RWPE1 (cell line): Measurements from ENCODE around the gene SOAT2.
A peak's percentile ranks its signal among the peaks of the same experiment; 100 is the strongest.
"Not testable (repeated sequence)": the region's sequence is repeated elsewhere in the genome, so short reads cannot be mapped to it uniquely, and the experiment has no call there.

Experiments
- CTCF ChIA-PET: fragments of 350-600 bp; sonication (Branson Sonifier 250); formaldehyde crosslinking; extraction: SDS; loops from one replicate; lab custom pipeline; 2021; lab: Yijun Ruan, JAX
- POLR2A ChIA-PET: fragments of 400-600 bp; formaldehyde crosslinking; extraction: SDS; loops from one replicate; lab custom pipeline; 2020; ENCODE audit warnings: antibody characterized with exemption; ENCODE audit not compliant: low non-redundant PET; lab: Yijun Ruan, JAX
- DNase-seq: peaks from one replicate; pipeline ENCODE4 v3.0.0; 2012; ENCODE audit warnings: low spot score
- H3K27ac ChIP-seq: fragments of 450-650 bp; 2 replicates; pipeline ENCODE4 v1.5.1; 2017
- CTCF ChIP-seq: fragments of 450-650 bp; conservative IDR thresholded peaks from 2 replicates; pipeline ENCODE4 v1.5.1; 2017; ENCODE audit warnings: low read depth, mild to moderate bottlenecking

The SOAT2 gene

GRCh38 chr12:53094394-53094787 is 8.9 kb upstream of the SOAT2 start:
- 0 out of 2 replicates have a peak overlapping the region, but pooled peaks have one; percentile 16 for H3K27ac ChIP-seq
- no peak for TF ChIP-seq CTCF
- DNase-seq: no peak
- POLR2A ChIA-PET: no interaction called here
- CTCF ChIA-PET: no interaction called here

- CTCF ChIA-PET, DNase-seq: not testable (repeated sequence)
- peak overlapping the region; percentile 16; the same call in 1 of the 2 replicates for H3K27ac ChIP-seq
- POLR2A ChIA-PET: interaction anchor here (0.8 kb wide), 1 partner anchor 16 kb away, joined by 3 read pairs; the partner anchor contains the start of gene SPRYD3
Measured at GRCh38 chr12:53094796-53095595, 8.3 kb upstream of the SOAT2 start.

- peak overlapping the region; percentile 100 for H3K27ac ChIP-seq
- ChIA-PET POLR2A (interaction anchor here (0.8 kb wide), 1 partner anchor 17 kb away, joined by 3 read pairs; the partner anchor contains the start of gene SPRYD3), CTCF (interaction anchor here (0.8 to 1.0 kb wide), 2 partner anchors 24 to 48 kb away, joined by 3 to 5 read pairs; no protein-coding TSS in a partner anchor)
- DNase-seq: not testable (repeated sequence)
Measured at GRCh38 chr12:53095596-53095895, 7.7 kb upstream of the SOAT2 start.

- H3K27ac ChIP-seq: peak overlapping the region; percentile 100
- ChIA-PET CTCF (interaction anchor here (0.6 to 8.1 kb wide), 4 partner anchors 13 to 49 kb away, joined by 3 to 132 read pairs (median 4); no protein-coding TSS in a partner anchor), POLR2A (no interaction called here)
- peak; percentile 17 for DNase-seq
- TF ChIP-seq CTCF: no peak
Measured at GRCh38 chr12:53096089-53096741, 7.1 kb upstream of the SOAT2 start.

- CTCF ChIA-PET: interaction anchor here (0.6 to 8.1 kb wide), 4 partner anchors 13 to 191 kb away, joined by 4 to 132 read pairs (median 4); no protein-coding TSS in a partner anchor
- H3K27ac ChIP-seq: peak overlapping the region; percentile 100
Measured at GRCh38 chr12:53096759-53097158, 6.5 kb upstream of the SOAT2 start.

GRCh38 chr12:53097207-53097563 is 6.1 kb upstream of the SOAT2 start:
- POLR2A ChIA-PET: no interaction called here
- DNase-seq: peak; percentile 22
- no peak for TF ChIP-seq CTCF
- peak overlapping the region; percentile 100 for H3K27ac ChIP-seq
- CTCF ChIA-PET: interaction anchor here (0.6 to 8.1 kb wide), 5 partner anchors 14 to 247 kb away, joined by 4 to 132 read pairs (median 4); no protein-coding TSS in a partner anchor

More at GRCh38 chr12:53096759-53097158, 6.5 kb upstream of the SOAT2 start:
- DNase-seq: no peak
- no peak for TF ChIP-seq CTCF
- POLR2A ChIA-PET: no interaction called here

- ChIA-PET CTCF (interaction anchor here (0.6 to 8.1 kb wide), 6 partner anchors 14 to 247 kb away, joined by 3 to 132 read pairs (median 4); no protein-coding TSS in a partner anchor), POLR2A (no interaction called here)
- DNase-seq: peak; percentile 45
- peak within 1 kb of the TSS; percentile 100 for H3K27ac ChIP-seq
- TF ChIP-seq CTCF: no peak
Measured at GRCh38 chr12:53097564-53098353, 5.5 kb upstream of the SOAT2 start, which contains the start of gene IGFBP6. Gene IGFBP6, plus strand, starts transcription at chr12:53097667. Its CDS starts 51 bp downstream, at chr12:53097718.
